ENCODE results near the gene CALML3.

Gene CALML3

GRCh38 chr10:5492322-5492855 is 32.4 kb upstream of the CALML3 start:
- no peak for DNase-seq

DNA sequence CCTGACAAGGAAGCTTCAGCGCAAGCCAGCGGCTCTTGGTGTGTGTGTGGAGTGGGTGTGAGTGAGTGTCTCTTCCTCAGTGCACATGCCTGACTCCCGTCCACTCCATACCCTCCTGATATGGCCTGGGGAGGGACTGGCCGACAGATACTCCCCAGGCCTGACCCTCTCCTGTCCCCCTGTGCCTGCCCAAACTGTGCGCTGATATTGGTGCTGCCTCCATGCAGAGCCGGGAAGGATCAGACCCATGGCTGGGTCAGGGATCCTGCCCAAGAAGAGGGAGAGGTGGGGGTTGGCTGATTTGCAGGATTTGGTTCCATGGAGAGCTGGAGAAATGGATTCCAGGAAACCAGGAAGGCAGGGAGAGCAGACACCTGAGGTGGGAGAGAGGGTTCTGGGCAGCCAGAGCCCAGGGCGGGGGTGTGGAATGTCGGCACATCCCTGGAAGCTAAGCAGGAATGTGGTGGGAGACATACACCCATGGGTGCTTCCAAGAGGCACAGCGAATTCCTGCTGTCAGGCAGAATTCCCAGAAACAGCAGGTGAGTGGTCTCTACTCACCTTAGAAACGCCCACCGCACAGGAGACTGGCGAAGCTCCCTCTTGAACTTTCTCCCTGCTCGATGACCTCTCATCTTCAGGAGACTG is 31.7 kb upstream of the CALML3 start:
- no peak for DNase-seq

- DNase-seq: no peak
Observed at GRCh38 chr10:5493691-5494090, 31.1 kb upstream of the CALML3 start.

- no peak for DNase-seq
Observed at GRCh38 chr10:5494611-5495010, 30.1 kb upstream of the CALML3 start.

- DNase-seq: no peak
Observed at GRCh38 chr10:5496261-5497250, 28.2 kb upstream of the CALML3 start.

DNA sequence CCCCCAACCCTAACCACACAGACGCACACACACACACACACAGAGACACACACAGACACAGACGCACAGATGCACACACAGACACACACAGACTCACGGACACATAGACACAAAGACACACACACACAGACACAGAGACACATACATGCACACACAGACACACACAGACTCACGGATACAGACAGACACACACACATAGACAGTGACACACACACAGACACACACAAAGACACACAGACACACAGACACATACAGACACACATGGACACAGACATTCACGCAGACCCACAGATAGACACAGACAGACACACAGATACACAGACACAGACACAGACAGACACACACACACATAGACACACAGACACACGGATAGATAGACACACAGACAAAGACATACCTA is 27.5 kb upstream of the CALML3 start:
- DNase-seq: no peak

GRCh38 chr10:5497948-5498730 is 26.6 kb upstream of the CALML3 start:
- DNase-seq: no peak

DNA sequence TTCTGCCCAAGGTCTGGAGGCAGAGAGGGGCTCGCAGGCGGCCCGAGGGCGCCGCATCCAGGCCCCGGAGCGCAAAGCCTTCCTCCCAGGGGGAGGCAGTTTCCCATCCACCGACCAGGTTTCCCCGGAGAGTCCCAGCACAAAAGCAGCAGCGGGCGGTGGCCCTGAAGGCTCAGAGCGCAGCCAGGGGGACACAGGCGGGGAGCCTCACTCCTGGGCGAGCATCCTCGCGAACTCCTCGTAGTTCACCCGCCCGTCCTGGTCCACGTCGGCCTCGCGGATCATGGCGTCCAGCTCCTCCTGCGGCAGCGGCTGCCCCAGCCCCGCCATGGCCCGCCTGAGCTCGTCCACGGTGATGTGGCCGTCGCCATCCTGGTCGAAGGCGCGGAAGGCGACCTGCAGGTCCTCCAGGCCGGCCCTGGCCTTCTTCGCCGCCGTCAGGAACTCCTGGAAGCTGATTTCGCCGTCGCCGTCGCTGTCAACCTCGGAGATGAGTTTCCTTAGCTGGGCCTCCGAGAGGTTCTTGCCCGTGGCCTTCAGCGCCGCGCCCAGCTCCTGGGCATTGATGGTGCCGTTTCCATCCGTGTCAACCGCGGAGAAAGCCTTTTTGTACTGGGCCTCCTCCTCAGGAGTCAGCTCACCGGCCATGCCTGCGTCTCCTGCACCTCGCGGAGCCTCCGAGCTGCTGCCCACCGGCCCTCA is 25.8 kb upstream of the CALML3 start:
- no peak for DNase-seq

DNA sequence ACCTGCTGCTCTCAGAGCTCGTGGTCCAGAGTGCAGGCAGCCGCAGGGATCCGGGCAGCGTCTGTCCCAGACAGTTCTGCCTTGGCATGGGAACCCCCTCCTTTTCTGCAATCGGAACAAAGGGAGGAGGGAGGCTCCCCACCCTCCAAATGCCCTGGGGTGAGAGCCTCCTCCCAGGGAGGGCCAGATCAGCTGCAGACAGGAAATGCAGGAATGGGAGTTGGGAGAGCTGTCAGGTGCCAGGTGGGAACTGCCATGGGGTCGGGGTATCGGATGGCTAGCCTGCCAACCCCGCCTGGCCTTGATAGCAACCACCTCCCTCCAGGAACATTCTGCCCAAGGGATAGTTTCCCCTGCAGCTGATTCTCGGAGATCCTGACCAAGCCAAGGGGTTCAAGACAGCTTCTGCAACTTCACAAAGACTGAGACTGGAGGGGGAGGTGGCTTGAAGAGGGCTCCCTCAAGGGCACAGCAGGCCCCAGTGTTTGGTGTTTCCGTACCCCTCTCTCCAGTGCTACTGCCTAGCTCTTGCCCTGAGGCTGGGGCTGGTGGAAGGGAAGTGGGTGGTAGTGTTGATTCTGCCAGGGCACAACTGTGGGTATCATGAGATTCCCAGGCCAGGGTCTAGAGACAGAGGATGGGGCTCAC is 25.1 kb upstream of the CALML3 start, which contains the start of gene CALML5:
CALML5 (minus strand) TSS at position 78 of the 648 bp plus-strand sequence. CDS start 132 bp downstream, outside the sequence.
- DNase-seq: no peak

GRCh38 chr10:5500162-5500670 is 24.5 kb upstream of the CALML3 start:
- DNase-seq: no peak

- DNase-seq: no peak
Observed at GRCh38 chr10:5500910-5501309, 23.9 kb upstream of the CALML3 start.

GRCh38 chr10:5502061-5502521 is 22.7 kb upstream of the CALML3 start:
- DNase-seq: no peak

GRCh38 chr10:5502571-5503476 is 21.9 kb upstream of the CALML3 start:
- no peak for DNase-seq

DNA sequence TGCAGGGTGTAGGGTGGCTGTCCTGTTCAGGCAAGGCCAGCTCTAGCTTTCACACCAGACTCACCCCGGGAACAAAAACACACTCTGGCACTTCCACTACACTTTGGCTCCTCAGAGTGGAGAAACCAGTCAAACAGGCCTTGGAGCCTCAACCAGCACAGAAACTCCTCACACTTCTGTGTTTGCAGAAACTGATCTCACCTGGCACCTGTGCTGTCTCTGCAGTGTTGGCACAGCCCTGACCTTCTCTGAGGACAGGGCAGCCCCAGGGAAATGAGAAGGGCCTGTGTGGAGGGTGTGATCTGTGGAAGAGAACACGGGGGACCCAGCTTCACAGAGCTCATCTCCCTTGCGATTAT is 21.3 kb upstream of the CALML3 start:
- no peak for DNase-seq

- no peak for DNase-seq
Observed at GRCh38 chr10:5504146-5505072, 20.4 kb upstream of the CALML3 start.

DNA sequence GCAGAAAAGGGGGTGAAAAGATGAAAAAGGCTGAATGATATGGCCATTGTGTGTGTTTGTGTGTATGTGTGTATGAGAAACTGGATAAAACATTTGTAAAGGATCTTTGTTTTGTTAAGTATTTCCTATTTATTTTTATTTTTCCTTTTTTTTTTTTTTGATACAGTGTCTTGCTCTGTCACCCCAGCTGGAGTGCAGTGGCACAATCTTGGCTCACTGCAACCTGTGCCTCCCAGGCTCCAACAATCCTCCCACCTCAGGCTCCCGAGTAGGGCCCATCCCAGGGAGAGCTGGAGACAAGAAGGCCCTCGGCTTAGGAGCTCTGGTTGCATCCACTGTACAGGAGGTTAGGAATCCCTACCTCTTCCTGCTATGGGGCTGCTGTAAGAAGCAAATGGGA is 18.5 kb upstream of the CALML3 start:
- no peak for DNase-seq

- no peak for DNase-seq
Observed at GRCh38 chr10:5506751-5507648, 17.8 kb upstream of the CALML3 start.

DNA sequence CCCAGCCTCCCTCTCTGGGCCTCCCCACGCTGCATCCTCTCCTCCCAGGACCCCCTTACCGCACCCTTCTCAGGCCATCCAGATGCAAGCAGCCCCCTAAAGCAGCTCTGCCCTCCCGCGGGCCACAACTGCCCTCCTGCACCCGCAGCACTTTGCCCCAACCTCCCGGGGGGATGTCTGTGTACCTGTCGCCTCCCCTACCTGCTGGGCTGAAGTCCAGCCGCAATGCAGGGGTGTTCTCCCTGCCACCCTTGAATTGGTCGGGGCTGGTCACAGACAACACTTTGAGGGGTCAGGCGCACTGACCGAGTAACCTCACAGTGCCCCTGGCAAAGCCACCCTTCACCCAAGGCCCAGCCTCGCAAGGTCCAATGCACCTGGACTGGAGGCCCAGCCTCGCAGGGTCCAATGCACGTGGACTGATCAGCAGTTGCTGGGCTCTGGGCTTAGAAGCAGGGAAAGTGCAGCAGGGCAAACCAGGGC is 17.1 kb upstream of the CALML3 start:
- no peak for DNase-seq
